Pancreas (tissue), 10 donors: Measurements from ENCODE around the gene PTPN14. TPM values are rescaled to one million over a fixed set of nuclear protein-coding genes. Genes with fewer than 3 reads are reported as not detected.
A peak's percentile ranks its signal among the peaks of the same experiment; 100 is the strongest.
"Not testable (repeated sequence)": the region's sequence is repeated elsewhere in the genome, so short reads cannot be mapped to it uniquely, and the experiment has no call there.

Experiments used
- ATAC-seq, 4 donors: fragments of 200-7000 bp; cut with Tn5 transposase; one replicate each; pipeline versions ENCODE4 v1.8.0 to v1.9.1; 2020; ENCODE audit warnings: mild to moderate bottlenecking in 4 of 4, moderate library complexity in 4 of 4
- DNase-seq, 6 donors: peaks; one replicate each; pipeline ENCODE4 v3.0.0-alpha.2; 2020
- FAIRE-seq: peaks from 2 replicates; lab custom pipeline; 2012; peaks lifted over from hg19 to GRCh38; lab: Jason Lieb, UNC
- H3K27ac ChIP-seq, 4 donors: fragments of 200-600 bp; sonication (generic); 1 replicate in 3 of 4; 2 replicates in 1 of 4; pipeline versions ENCODE4 v1.5.0 to v1.8.0; 2020
- H3K27me3 ChIP-seq, 4 donors: fragments of 200-600 bp; one replicate each; pipeline ENCODE4 v1.8.0; 2021
- H3K36me3 ChIP-seq, 3 donors: fragments of 200-600 bp; sonication (generic) in 1 of 3; one replicate each; pipeline versions ENCODE4 v1.5.0 to v1.8.0; 2020 to 2021
- H3K4me1 ChIP-seq, 3 donors: fragments of 200-600 bp; one replicate each; pipeline ENCODE4 v1.8.0; 2021
- H3K4me3 ChIP-seq, 4 donors: fragments of 200-600 bp; sonication (generic) in 2 of 4; one replicate each; pipeline versions ENCODE4 v1.5.0 to v1.8.0; 2020 to 2021
- H3K9me3 ChIP-seq, 4 donors: fragments of 200-600 bp; one replicate each; pipeline ENCODE4 v1.8.0; 2021
- CTCF ChIP-seq, 4 donors: fragments of 200-600 bp; sonication (generic) in 3 of 4; IDR thresholded peaks; one replicate each; pipeline versions ENCODE4 v1.5.0 to v1.8.0; 2021; ENCODE audit warnings: antibody characterized with exemption in 4 of 4
- WGBS, 2 donors: extraction: QIAGEN DNeasy Blood & Tissue Kit; methylation state at CpG; one replicate each; pipeline ENCODE4 v1.1.7; 2013; 5-methylcytosine and 5-hydroxymethylcytosine counted together
- intact Hi-C, 3 donors: fragments of 100-400 bp; cut with DNase I; formaldehyde crosslinking; loops; one replicate each; pipeline versions ENCODE4 v1.11.1 to v1.14.2; 2022
- polyA plus RNA-seq, 2 donors: library from polyadenylated mRNA; stranded (reverse); fragments of 200-250 nt; gene quantifications; one replicate each; pipeline ENCODE4 v1.2.3, GENCODE V29; 2013
- total RNA-seq, 6 donors: library from RNA; stranded (reverse); fragmentation: NEBNext Ultra II Directional in 4 of 6; extraction: Animal tissue kit (Norgen Biotek cat#: 25700) in 4 of 6; gene quantifications; one replicate each; pipeline versions ENCODE4 v1.2.1 to v1.2.4, GENCODE V29; 2021 to 2023
- donor health status: healthy with polysubstance abuse.
- donor health status: DM: no; HTN: no; CAD: no; lungs with moderate emphysema.
- donor health status: DM: no; HTN: no; CAD: no.
- donor health status: control.
- donor health status: control.
- donor health status: Bipolar disorder and iron deficiency.
- donor health status: DM: yes; HTN: yes; CAD: no.
- donor health status: DM: no; HTN: no; CAD: no.
- donor health status: DM: no; HTN: no; CAD: no.
- donor health status: DM: yes; HTN: yes; CAD: no.

Gene PTPN14
- 10 to 100 TPM in 4 of 6 donors, 1 to 10 TPM in 2; 7.1 to 17.5 (median 14.9) TPM for total RNA-seq
- polyA plus RNA-seq: 1 to 10 TPM; 1.9 to 3.7 TPM

GRCh38 chr1:214551436-214552173 is at the start of gene PTPN14:
Gene PTPN14, minus strand, starts transcription at chr1:214551602. Its CDS starts 86,799 bp downstream, at chr1:214464803.
- Histone ChIP-seq H3K36me3 (no peaks in the 10 kb centered on the region), H3K27me3 (no peaks in the 10 kb centered on the region), H3K4me1 (peaks cover 10 to 28% (median 15%) of the 10 kb centered on the region in 3 donors), H3K27ac (peak within 1 kb of the TSS; percentile 90 to 97 (median 96)), H3K9me3 (no peaks in the 10 kb centered on the region), H3K4me3 (peak within 1 kb of the TSS; percentile 53 to 90 (median 71))
- DNase-seq: peak; percentile 87 to 93 (median 90)
- intact Hi-C loops: no loop called here
- peak; percentile 86 to 90 (median 88) for ATAC-seq
- WGBS, 2 donors: 1% methylated on average over 60 to 67 of the region's 67 CpGs
- no peak for TF ChIP-seq CTCF (IDR thresholded peaks at IDR 0.05)
- no peak for FAIRE-seq

DNA sequence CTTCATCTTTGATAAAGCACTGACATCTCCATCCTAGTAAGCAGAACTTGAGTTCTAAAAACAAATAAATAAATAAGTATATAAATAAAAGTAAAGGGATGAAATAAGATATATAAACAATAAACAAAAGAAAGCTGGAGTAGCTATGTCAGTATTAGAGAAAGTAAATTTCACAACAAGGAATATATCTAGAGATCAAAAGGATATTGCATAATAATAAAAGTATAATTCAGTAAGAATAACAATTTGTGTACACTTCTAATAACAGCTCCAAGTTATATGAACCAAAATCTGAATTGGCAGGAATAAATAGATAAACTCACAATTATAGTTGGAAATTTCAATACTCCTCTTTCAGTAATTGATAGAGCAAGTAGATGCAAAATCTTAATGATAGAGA is 41.8 kb upstream of the PTPN14 start:
- Histone ChIP-seq H3K27ac (no peak overlapping the region), H3K4me3 (no peak overlapping the region), H3K9me3 (no peaks in the 10 kb centered on the region), H3K36me3 (no peaks in the 10 kb centered on the region), H3K27me3 (no peaks in the 10 kb centered on the region), H3K4me1 (no peaks in the 10 kb centered on the region)
- ATAC-seq (no peak), DNase-seq (no peak), FAIRE-seq (peak; percentile 39)
- TF ChIP-seq CTCF (IDR thresholded peaks at IDR 0.05): no peak
- intact Hi-C loops: no loop called here

DNA sequence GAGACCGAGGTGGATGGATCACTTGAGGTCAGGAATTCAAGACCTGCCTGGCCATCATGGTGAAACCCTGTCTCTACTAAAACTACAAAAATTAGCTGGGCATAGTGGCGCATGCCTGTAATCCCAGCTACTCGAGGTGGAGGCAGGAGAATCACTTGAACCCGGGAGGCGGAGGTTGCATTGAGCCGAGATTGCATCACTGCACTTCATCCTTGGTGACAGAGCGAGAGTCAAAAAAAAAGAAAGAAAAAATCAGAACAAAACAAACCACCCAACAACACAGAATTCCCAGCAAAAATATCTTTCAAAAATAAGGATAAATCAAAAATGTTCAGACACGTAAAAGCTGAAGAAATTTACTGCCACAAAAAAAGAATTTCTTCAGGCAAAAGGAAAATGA is 40.5 kb upstream of the PTPN14 start:
- DNase-seq, H3K36me3 ChIP-seq, intact Hi-C loops, ATAC-seq, H3K9me3 ChIP-seq, H3K27ac ChIP-seq, H3K27me3 ChIP-seq, H3K4me1 ChIP-seq, H3K4me3 ChIP-seq, FAIRE-seq: not testable (repeated sequence)
- 75 to 81% methylated on average over 8 of the region's 8 CpGs for WGBS, 2 donors

DNA sequence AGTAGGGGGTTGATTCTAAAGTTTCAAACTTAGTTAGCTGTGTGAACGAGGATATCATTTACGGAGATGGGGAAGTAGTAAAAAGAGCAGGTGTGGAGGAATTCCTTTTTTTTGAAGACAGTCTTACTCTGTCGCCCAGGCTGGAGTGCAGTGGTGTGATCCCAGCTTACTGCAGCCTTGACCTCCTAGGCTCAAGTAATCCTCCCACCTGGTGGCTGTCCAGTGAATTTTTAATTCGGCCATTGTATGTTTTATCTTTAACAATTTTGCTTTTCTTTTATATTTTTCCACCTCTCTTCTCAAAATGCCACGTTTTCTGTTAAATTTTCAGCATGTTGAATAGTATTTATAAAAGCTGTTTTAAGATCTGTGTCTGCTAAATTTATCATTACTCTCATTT is 39.3 kb upstream of the PTPN14 start:
- no peaks in the 10 kb centered on the region for H3K36me3 ChIP-seq
- no peak for FAIRE-seq
- no peaks in the 10 kb centered on the region for H3K27me3 ChIP-seq
- no peaks in the 10 kb centered on the region for H3K9me3 ChIP-seq
- H3K4me3 ChIP-seq: no peak overlapping the region
- H3K4me1 ChIP-seq: no peaks in the 10 kb centered on the region
- intact Hi-C loops: no loop called here
- 70 to 75% methylated on average over 5 of the region's 5 CpGs for WGBS, 2 donors
- no peak for TF ChIP-seq CTCF (IDR thresholded peaks at IDR 0.05)
- H3K27ac ChIP-seq: no peak overlapping the region
- ATAC-seq: no peak
- DNase-seq: no peak

GRCh38 chr1:214588963-214589597 is 37.7 kb upstream of the PTPN14 start:
- no peak overlapping the region for H3K4me3 ChIP-seq
- 73 to 80% methylated on average over 4 of the region's 4 CpGs for WGBS, 2 donors
- ATAC-seq: no peak

More at GRCh38 chr1:214588963-214589597, 37.7 kb upstream of the PTPN14 start:
- no peaks in the 10 kb centered on the region for H3K27me3 ChIP-seq
- intact Hi-C loops: loop anchor here in 2 of 3 donors (5.0 kb wide), 2 partner anchors 247 to 257 kb away; no protein-coding TSS in a partner anchor
- no peaks in the 10 kb centered on the region for H3K36me3 ChIP-seq
- no peak for DNase-seq
- H3K27ac ChIP-seq: no peak overlapping the region
- no peak for FAIRE-seq
- no peaks in the 10 kb centered on the region for H3K9me3 ChIP-seq
- H3K4me1 ChIP-seq: no peaks in the 10 kb centered on the region
- TF ChIP-seq CTCF (IDR thresholded peaks at IDR 0.05): no peak
